OCI-LY7 (cell line): ENCODE data around the gene CARD19. TPM values are rescaled to one million over a fixed set of nuclear protein-coding genes. Genes with fewer than 3 reads are reported as not detected.

Experiments used
- BruUV-seq: library from RNA; stranded (reverse); fragments of 400-500 nt; replicated peaks from 2 replicates; lab custom pipeline; 2021; lab: Mats Ljungman, UMichigan
- CTCF ChIA-PET: fragments of 300-600 bp; sonication (Branson Sonifier 250); formaldehyde crosslinking; loops from one replicate; lab custom pipeline; 2022; ENCODE audit warnings: antibody characterized with exemption; ENCODE audit not compliant: unreplicated experiment; lab: Charles Lee
- POLR2A ChIA-PET: fragments of 300-600 bp; sonication (Branson Sonifier 250); formaldehyde crosslinking; loops from one replicate; lab custom pipeline; 2022; ENCODE audit warnings: antibody characterized with exemption; lab: Charles Lee
- DNase-seq: peaks from one replicate; pipeline ENCODE4 v3.0.0-alpha.2; 2015; ENCODE audit warnings: low spot score
- H2AFZ ChIP-seq: fragments of 200-600 bp; sonication (generic), shearing (Covaris generic); 2 replicates; pipeline ENCODE4 v1.6.1; 2014; ENCODE audit warnings: mild to moderate bottlenecking, antibody characterized with exemption, low read length, moderate library complexity
- H3K27ac ChIP-seq: fragments of 200-600 bp; sonication (generic); 2 replicates; pipeline ENCODE4 v1.5.1; 2014; ENCODE audit warnings: mixed run types, low read depth, mild to moderate bottlenecking, moderate library complexity, low read length, inconsistent platforms; ENCODE audit not compliant: poor library complexity, severe bottlenecking
- H3K36me3 ChIP-seq: fragments of 200-600 bp; sonication (generic); 2 replicates; pipeline ENCODE4 v1.6.1; 2014; ENCODE audit warnings: mild to moderate bottlenecking, antibody characterized with exemption, low read length, moderate library complexity, mixed read lengths; ENCODE audit not compliant: insufficient read depth
- H3K4me1 ChIP-seq: fragments of 200-600 bp; sonication (generic); 2 replicates; pipeline ENCODE4 v1.5.1; 2014; ENCODE audit warnings: mild to moderate bottlenecking, low read length; ENCODE audit not compliant: insufficient read depth, poor library complexity, severe bottlenecking
- H3K4me2 ChIP-seq: fragments of 200-600 bp; sonication (generic); 2 replicates; pipeline ENCODE4 v1.6.1; 2014; ENCODE audit warnings: mild to moderate bottlenecking, low read length
- H3K4me3 ChIP-seq: fragments of 200-600 bp; sonication (generic); 2 replicates; pipeline ENCODE4 v1.5.1; 2014; ENCODE audit warnings: mild to moderate bottlenecking, low read depth, low read length; ENCODE audit not compliant: poor library complexity, severe bottlenecking
- H3K79me2 ChIP-seq: fragments of 200-600 bp; sonication (generic); 2 replicates; pipeline ENCODE4 v1.6.1; 2016; ENCODE audit warnings: low read depth, mild to moderate bottlenecking, low read length, moderate library complexity, mixed read lengths; ENCODE audit not compliant: insufficient read depth
- H3K9me2 ChIP-seq: fragments of 200-600 bp; sonication (generic); 2 replicates; pipeline ENCODE4 v1.6.1; 2016; ENCODE audit warnings: mild to moderate bottlenecking, low read length, mixed read lengths; ENCODE audit not compliant: insufficient read depth
- H3K9me3 ChIP-seq: fragments of 200-600 bp; sonication (generic); 2 replicates; pipeline ENCODE4 v1.6.1; 2014; ENCODE audit warnings: mild to moderate bottlenecking, mixed run types, low read length, mixed read lengths
- H4K20me1 ChIP-seq: fragments of 200-600 bp; sonication (generic); 2 replicates; pipeline ENCODE4 v1.6.1; 2014; ENCODE audit warnings: mild to moderate bottlenecking, antibody characterized with exemption, low read length, moderate library complexity, mixed read lengths; ENCODE audit not compliant: insufficient read depth
- CTCF ChIP-seq: fragments of 200-600 bp; sonication (generic); conservative IDR thresholded peaks from 2 replicates; pipeline ENCODE4 v1.5.1; 2014; ENCODE audit warnings: mild to moderate bottlenecking, antibody characterized with exemption, low read length, moderate library complexity, mixed read lengths
- EZH2phosphoT487 ChIP-seq: fragments of 200-600 bp; sonication (generic); IDR thresholded peaks from 2 replicates; pipeline ENCODE4 v1.6.1; 2018; ENCODE audit warnings: low read depth, borderline replicate concordance, mild to moderate bottlenecking, mixed run types, antibody characterized with exemption, low read length, moderate library complexity, mixed read lengths
- intact Hi-C: fragments of 100-400 bp; cut with micrococcal nuclease; formaldehyde crosslinking; loops from one replicate; pipeline ENCODE4 v1.10.0; 2022; ENCODE audit not compliant: unreplicated experiment
- total RNA-seq, 2 experiments: library from RNA; depleted of rRNA in 1 of 2; stranded (reverse); fragments of >200 nt in 1 of 2; shearing (Covaris generic) in 1 of 2; gene quantifications; 2 replicates each; pipeline ENCODE4 v1.2.3, GENCODE V29; 2014 to 2022

The CARD19 gene
- total RNA-seq, 2 experiments from 2014 or later, result 15.8 to 26.8 TPM

DNA sequence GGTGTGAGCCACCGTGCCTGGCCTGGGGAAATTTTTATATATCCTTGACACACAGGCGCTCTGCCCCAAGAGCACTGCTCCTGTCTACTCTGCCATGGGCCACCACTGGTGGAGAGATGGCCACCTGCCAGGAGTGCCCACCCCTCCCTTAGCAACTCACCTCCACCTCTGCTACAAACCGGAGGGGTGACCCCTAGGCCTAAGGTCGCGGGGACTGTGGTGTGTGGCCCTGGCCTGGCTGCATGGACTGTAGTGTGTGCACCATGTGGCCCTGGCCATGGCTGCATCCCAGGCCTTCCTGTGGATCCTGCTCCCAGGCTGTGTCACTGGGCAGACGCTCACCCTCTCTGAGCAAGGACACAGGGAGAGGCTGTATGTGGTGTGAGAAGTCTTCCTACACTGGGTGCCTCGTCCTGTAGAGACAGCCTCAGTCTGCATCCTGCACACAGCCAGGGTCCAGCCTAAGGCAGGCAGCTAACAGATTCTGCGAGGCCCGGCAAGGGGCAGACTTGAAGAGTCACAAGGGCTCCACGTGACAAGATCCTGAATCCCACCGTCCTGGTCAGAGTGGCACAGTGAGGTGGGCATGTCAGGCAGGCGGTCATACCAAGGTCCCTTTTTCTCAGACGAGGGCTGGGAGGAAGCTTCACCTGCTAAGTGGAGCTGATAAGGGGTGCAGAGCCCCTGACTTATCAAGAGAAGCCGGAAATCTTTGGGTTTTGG, 27.7 kb downstream of the CARD19 start:
- Histone ChIP-seq H4K20me1 (no peaks in the 10 kb centered on the region), H3K4me1 (peaks cover 23% of the 10 kb centered on the region), H3K4me2 (no peak overlapping the region), H3K36me3 (no peaks in the 10 kb centered on the region), H3K9me3 (no peaks in the 10 kb centered on the region), H3K9me2 (no peaks in the 10 kb centered on the region), H3K4me3 (no peak overlapping the region), H2AFZ (no peak overlapping the region), H3K79me2 (no peaks in the 10 kb centered on the region), H3K27ac (no peak overlapping the region)
- POLR2A ChIA-PET, result no interaction called here
- no peak for DNase-seq
- no TSS peak for BruUV-seq
- intact Hi-C loops, result no loop called here
- no peak for TF ChIP-seq EZH2phosphoT487
- TF ChIP-seq CTCF, result no peak
- CTCF ChIA-PET, result no interaction called here

GRCh38 chr9:93124793-93125192, 28.8 kb downstream of the CARD19 start:
- Histone ChIP-seq H3K9me2 (no peaks in the 10 kb centered on the region), H2AFZ (no peak overlapping the region), H3K27ac (no peak overlapping the region), H4K20me1 (no peaks in the 10 kb centered on the region), H3K9me3 (no peaks in the 10 kb centered on the region), H3K4me1 (peaks cover 19% of the 10 kb centered on the region), H3K36me3 (no peaks in the 10 kb centered on the region), H3K4me2 (no peak overlapping the region), H3K4me3 (no peak overlapping the region), H3K79me2 (no peaks in the 10 kb centered on the region)
- no peak for TF ChIP-seq CTCF
- no peak for TF ChIP-seq EZH2phosphoT487
- ChIA-PET POLR2A (no interaction called here), CTCF (no interaction called here)
- no peak for DNase-seq
- intact Hi-C loops, result no loop called here
- BruUV-seq, result no TSS peak

DNA sequence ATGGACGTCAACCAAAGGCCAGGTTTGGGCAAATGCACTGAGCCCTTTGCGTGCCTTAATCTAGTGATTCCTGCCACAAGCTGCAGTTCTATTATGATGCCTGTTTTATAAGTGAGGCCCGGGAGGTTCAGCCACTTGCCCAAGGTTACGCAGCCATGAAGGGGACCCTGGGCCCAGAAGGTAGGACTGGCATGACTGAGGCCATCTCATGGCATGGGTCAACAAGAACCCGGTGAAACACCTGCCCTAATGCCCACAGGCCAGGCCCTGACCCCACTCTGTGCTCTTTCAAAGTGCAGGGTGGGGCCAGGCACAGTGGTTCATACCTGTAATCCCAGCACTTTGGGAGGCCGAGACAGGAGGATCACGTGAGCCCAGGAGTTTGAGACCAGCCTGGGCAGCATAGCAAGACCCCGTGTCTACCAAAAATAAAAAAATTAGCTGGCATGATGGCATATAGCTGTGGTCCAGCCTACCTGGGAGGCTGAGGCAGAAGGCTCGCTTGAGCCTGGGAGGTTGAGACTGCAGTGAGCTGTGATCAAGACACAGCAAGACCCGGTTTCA, 29.4 kb downstream of the CARD19 start:
- no TSS peak for BruUV-seq
- Histone ChIP-seq H3K9me2 (no peaks in the 10 kb centered on the region), H3K4me3 (no peak overlapping the region), H2AFZ (no peak overlapping the region), H3K79me2 (no peaks in the 10 kb centered on the region), H3K4me2 (no peak overlapping the region), H4K20me1 (no peaks in the 10 kb centered on the region), H3K4me1 (peaks cover 13% of the 10 kb centered on the region), H3K27ac (no peak overlapping the region), H3K36me3 (no peaks in the 10 kb centered on the region), H3K9me3 (no peaks in the 10 kb centered on the region)
- TF ChIP-seq EZH2phosphoT487 (no peak), CTCF (no peak)
- CTCF ChIA-PET, result no interaction called here
- POLR2A ChIA-PET, result interaction anchor here (0.6 kb wide), 1 partner anchor 20 kb away, joined by 6 read pairs; no protein-coding TSS in a partner anchor
- intact Hi-C loops, result no loop called here
- no peak for DNase-seq
